ENCODE measurements around the gene RBMS2. TPM values are rescaled to one million over a fixed set of nuclear protein-coding genes. Genes with fewer than 3 reads are reported as not detected.

RBMS2 gene
- total RNA-seq, 1 experiment from 2014 or later, result 40.8 TPM

DNA sequence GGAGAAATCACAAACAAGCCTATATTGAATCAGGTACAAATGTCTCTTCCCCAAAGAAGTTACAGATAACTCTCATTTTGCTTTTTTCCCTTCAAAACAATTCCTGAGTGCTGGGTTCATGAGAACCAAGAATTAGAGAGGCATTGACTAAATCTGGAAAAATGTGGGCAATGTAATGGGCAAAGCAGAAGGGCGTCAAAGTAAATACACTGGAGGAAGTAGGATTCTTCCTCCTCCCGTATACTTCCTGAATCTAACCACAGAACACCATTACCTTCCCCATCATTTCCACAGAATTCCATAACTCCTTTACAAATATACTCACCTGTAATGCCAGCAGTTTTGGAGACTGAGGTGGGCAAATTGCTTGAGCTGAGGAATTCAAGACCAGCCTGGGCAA, 3.0 kb upstream of the RBMS2 start:
- Histone ChIP-seq H4K20me1 (ENCODE audit: insufficient read depth) (no peaks in the 10 kb centered on the region), H3K9me2 (ENCODE audit: insufficient read depth) (no peaks in the 10 kb centered on the region), H3K27ac (ENCODE audit: low read depth, low read length) (peak overlapping the region; percentile 59), H3K9me3 (ENCODE audit: control insufficient read depth in 1 of 2, insufficient read depth in 1 of 2, low read depth in 1 of 2, low read length in 2 of 2) (no peaks in the 10 kb centered on the region), H3K4me2 (ENCODE audit: low read length) (peak overlapping the region; percentile 72), H3K36me3 (ENCODE audit: control insufficient read depth in 1 of 2, insufficient read depth in 2 of 2, low read length in 2 of 2) (no peaks in the 10 kb centered on the region), H3K9ac (ENCODE audit: low read length) (peak overlapping the region; percentile 48), H2AFZ (ENCODE audit: low read depth, low read length, poor library complexity, severe bottlenecking) (peak overlapping the region; percentile 47), H3K27me3 (ENCODE audit: insufficient read depth, low read length) (no peaks in the 10 kb centered on the region), H3K4me1 (ENCODE audit: control insufficient read depth in 1 of 2, insufficient read depth in 2 of 2, low read length in 2 of 2) (peaks cover 36 to 63% of the 10 kb centered on the region in 2 experiments), H3K4me3 (replicated peaks in 1 of 2; ENCODE audit: low read depth in 1 of 2, low read length in 2 of 2) (peak overlapping the region in 1 of 2 experiments; percentile 34; a peak in 2 of 4 replicates), H3K79me2 (ENCODE audit: insufficient read depth, low read length) (peaks cover 16% of the 10 kb centered on the region)
- TF ChIP-seq ZFX (IDR thresholded peaks at IDR 0.05) (no peak), FOSL1 (IDR thresholded peaks at IDR 0.05; ENCODE audit: low read depth) (peak; percentile 28; the same call in 1 of the 2 replicates), EZH2phosphoT487 (IDR thresholded peaks at IDR 0.05; ENCODE audit: borderline replicate concordance) (no peak), SP1 (IDR thresholded peaks at IDR 0.05; ENCODE audit: low read depth) (peak; percentile 45; the same call in 1 of the 2 replicates)
- CTCF ChIA-PET, result interaction anchor here (0.6 to 3.6 kb wide), 2 partner anchors 54 to 118 kb away, joined by 4 to 15 read pairs; no protein-coding TSS in a partner anchor
- intact Hi-C loops (cut with micrococcal nuclease), result no loop called here
- POLR2A ChIA-PET, result interaction anchor here (1.2 kb wide), 1 partner anchor 118 kb away, joined by 5 read pairs; no protein-coding TSS in a partner anchor
- DNase-seq (ENCODE audit: low read depth, low spot score) (no peak), ATAC-seq (peak; percentile 35)
- RAD21 ChIA-PET (ENCODE audit: low non-redundant PET in 1 of 2, low total read pairs in 2 of 2, uncharacterized antibody in 2 of 2, unreplicated experiment in 2 of 2), result no interaction called here
- no TSS peak for BruUV-seq (replicated peaks)

- Histone ChIP-seq H3K27ac (ENCODE audit: low read depth, low read length) (peak overlapping the region; percentile 11; the same call in 1 of the 2 replicates), H3K27me3 (ENCODE audit: insufficient read depth, low read length) (no peaks in the 10 kb centered on the region), H3K79me2 (ENCODE audit: insufficient read depth, low read length) (peaks cover 31% of the 10 kb centered on the region), H3K4me3 (replicated peaks in 1 of 2; ENCODE audit: low read depth in 1 of 2, low read length in 2 of 2) (no peak overlapping the region), H3K9ac (ENCODE audit: low read length) (peak overlapping the region; percentile 68), H2AFZ (ENCODE audit: low read depth, low read length, poor library complexity, severe bottlenecking) (peak overlapping the region; percentile 89), H4K20me1 (ENCODE audit: insufficient read depth) (no peaks in the 10 kb centered on the region), H3K4me2 (ENCODE audit: low read length) (peak overlapping the region; percentile 87), H3K4me1 (ENCODE audit: control insufficient read depth in 1 of 2, insufficient read depth in 2 of 2, low read length in 2 of 2) (peaks cover 44 to 75% of the 10 kb centered on the region in 2 experiments), H3K36me3 (ENCODE audit: control insufficient read depth in 1 of 2, insufficient read depth in 2 of 2, low read length in 2 of 2) (no peaks in the 10 kb centered on the region), H3K9me2 (ENCODE audit: insufficient read depth) (no peaks in the 10 kb centered on the region), H3K9me3 (ENCODE audit: control insufficient read depth in 1 of 2, insufficient read depth in 1 of 2, low read depth in 1 of 2, low read length in 2 of 2) (no peaks in the 10 kb centered on the region)
- no peak for ATAC-seq
- TF ChIP-seq CEBPB (IDR thresholded peaks at IDR 0.05; ENCODE audit: low read depth) (no peak), POLR2A (IDR thresholded peaks at IDR 0.05; ENCODE audit: borderline replicate concordance, extremely low read depth, insufficient read depth, insufficient read length) (no peak), ZNF274 (IDR thresholded peaks at IDR 0.05; ENCODE audit: low read depth, low read length) (no peak), ELF1 (IDR thresholded peaks at IDR 0.05; ENCODE audit: borderline replicate concordance, low read depth) (no peak), FOSL1 (IDR thresholded peaks at IDR 0.05; ENCODE audit: low read depth) (no peak), SP1 (IDR thresholded peaks at IDR 0.05; ENCODE audit: low read depth) (no peak), ZBTB33 (IDR thresholded peaks at IDR 0.05; ENCODE audit: extremely low read depth, insufficient replicate concordance, low read length) (no peak), ZFX (IDR thresholded peaks at IDR 0.05) (no peak), TCF7L2 (IDR thresholded peaks at IDR 0.05; ENCODE audit: borderline replicate concordance, extremely low read depth, insufficient read depth, insufficient read length) (no peak), YY1 (IDR thresholded peaks at IDR 0.05; ENCODE audit: extremely low read depth, insufficient replicate concordance, low read depth, low read length) (no peak), CTCF (IDR thresholded peaks at IDR 0.05 in 2 of 3, conservative IDR thresholded peaks at IDR 0.05 in 1 of 3; ENCODE audit: borderline replicate concordance in 1 of 3, insufficient read depth in 1 of 3, low read depth in 2 of 3, low read length in 2 of 3) (no peak), SRF (IDR thresholded peaks at IDR 0.05; ENCODE audit: low read depth) (no peak), JUND (IDR thresholded peaks at IDR 0.05) (no peak), EGR1 (IDR thresholded peaks at IDR 0.05; ENCODE audit: low read depth) (no peak), CBX3 (IDR thresholded peaks at IDR 0.05; ENCODE audit: low read depth) (no peak), POLR2AphosphoS5 (IDR thresholded peaks at IDR 0.05; ENCODE audit: low read depth, low read length) (no peak)
- ChIA-PET CTCF (interaction anchor here (2.0 kb wide), 1 partner anchor 117 kb away, joined by 22 read pairs; no protein-coding TSS in a partner anchor), POLR2A (no interaction called here), RAD21 (ENCODE audit: low non-redundant PET in 1 of 2, low total read pairs in 2 of 2, uncharacterized antibody in 2 of 2, unreplicated experiment in 2 of 2) (no interaction called here)
- intact Hi-C loops (cut with micrococcal nuclease), result loop anchor here (2.0 kb wide), 1 partner anchor 117 kb away; no protein-coding TSS in a partner anchor
- BruUV-seq (replicated peaks), result no TSS peak
- no peak for DNase-seq (ENCODE audit: low read depth, low spot score)
Observed at GRCh38 chr12:56520048-56520447, 1.6 kb upstream of the RBMS2 start.
